ENCODE data around the gene JPH2. TPM values are rescaled to one million over a fixed set of nuclear protein-coding genes. Genes with fewer than 3 reads are reported as not detected.
"Not testable (repeated sequence)": the region's sequence is repeated elsewhere in the genome, so short reads cannot be mapped to it uniquely, and the experiment has no call there.

JPH2 gene
- total and polyA plus RNA-seq, 3 experiments from 2014 or later: not detected

- H3K9me3 ChIP-seq (ENCODE audit: low read length): no peaks in the 10 kb centered on the region
- POLR2A ChIA-PET: no interaction called here
- CTCF ChIA-PET: no interaction called here
- Mint-ChIP-seq H3K27me3 (peaks cover 8 to 14% of the 10 kb centered on the region in 2 donors), H3K9me3 (no peaks in the 10 kb centered on the region), H3K4me3 (no peak overlapping the region), H3K27ac (peak overlapping the region in 2 of 8 donors; percentile 5 to 32), H3K4me1 (peaks cover 1 to 3% (median 2%) of the 10 kb centered on the region in 3 donors), H3K36me3 (peaks cover 10 to 29% (median 10%) of the 10 kb centered on the region in 3 donors)
- no peak for DNase-seq
- H3K27me3 ChIP-seq (ENCODE audit: insufficient read depth, low read length, poor library complexity, severe bottlenecking): no peaks in the 10 kb centered on the region
- peaks cover 1% of the 10 kb centered on the region for H3K4me1 ChIP-seq (ENCODE audit: insufficient read depth, low read length)
- H3K4me3 ChIP-seq (ENCODE audit: low read length): no peak overlapping the region
- no peak overlapping the region for H3K27ac ChIP-seq (ENCODE audit: low read depth, low read length)
- H3K36me3 ChIP-seq (ENCODE audit: insufficient read depth, low read length): peaks cover 22% of the 10 kb centered on the region
These were observed 6.8 kb upstream of the JPH2 start for GRCh38 chr20:44193801-44194200.

- H3K27ac Mint-ChIP-seq; H3K9me3 Mint-ChIP-seq; H3K4me1 ChIP-seq (ENCODE audit: insufficient read depth, low read length); CTCF ChIA-PET; H3K4me1 Mint-ChIP-seq; DNase-seq; POLR2A ChIA-PET; H3K4me3 ChIP-seq (ENCODE audit: low read length); H3K27ac ChIP-seq (ENCODE audit: low read depth, low read length); H3K4me3 Mint-ChIP-seq; H3K36me3 ChIP-seq (ENCODE audit: insufficient read depth, low read length); H3K9me3 ChIP-seq (ENCODE audit: low read length): not testable (repeated sequence)
- H3K36me3 Mint-ChIP-seq: peaks cover 0 to 13% (median 0%) of the 10 kb centered on the region in 3 donors
- peaks cover 16% of the 10 kb centered on the region for H3K27me3 ChIP-seq (ENCODE audit: insufficient read depth, low read length, poor library complexity, severe bottlenecking)
- peaks cover 20 to 31% of the 10 kb centered on the region in 2 donors for H3K27me3 Mint-ChIP-seq
These were observed 4.7 kb upstream of the JPH2 start for GRCh38 chr20:44191640-44192039.

GRCh38 chr20:44190197-44190852 lies 3.3 kb upstream of the JPH2 start:
- H3K27me3 ChIP-seq (ENCODE audit: insufficient read depth, low read length, poor library complexity, severe bottlenecking): peaks cover 27% of the 10 kb centered on the region
- H3K9me3 Mint-ChIP-seq; H3K4me3 ChIP-seq (ENCODE audit: low read length); POLR2A ChIA-PET; H3K27ac ChIP-seq (ENCODE audit: low read depth, low read length); H3K4me3 Mint-ChIP-seq; H3K36me3 Mint-ChIP-seq; H3K36me3 ChIP-seq (ENCODE audit: insufficient read depth, low read length); H3K27ac Mint-ChIP-seq; H3K9me3 ChIP-seq (ENCODE audit: low read length); H3K4me1 Mint-ChIP-seq; H3K4me1 ChIP-seq (ENCODE audit: insufficient read depth, low read length): not testable (repeated sequence)
- H3K27me3 Mint-ChIP-seq: peaks cover 26 to 44% of the 10 kb centered on the region in 2 donors
- DNase-seq: peak in 4 of 5 donors; percentile 11 to 55 (median 36)
- CTCF ChIA-PET: interaction anchor here (0.7 to 2.2 kb wide), 14 partner anchors 9 to 440 kb away, joined by 3 to 24 read pairs (median 4); partner anchors contain the start of genes FITM2 and OSER1

GRCh38 chr20:44188752-44189151 lies 1.8 kb upstream of the JPH2 start:
- Mint-ChIP-seq H3K27ac (no peak overlapping the region), H3K27me3 (peaks cover 30 to 55% of the 10 kb centered on the region in 2 donors), H3K36me3 (no peaks in the 10 kb centered on the region), H3K4me3 (no peak overlapping the region), H3K4me1 (peaks cover 0 to 10% (median 4%) of the 10 kb centered on the region in 3 donors), H3K9me3 (no peaks in the 10 kb centered on the region)
- no peaks in the 10 kb centered on the region for H3K36me3 ChIP-seq (ENCODE audit: insufficient read depth, low read length)
- no peak overlapping the region for H3K4me3 ChIP-seq (ENCODE audit: low read length)
- H3K27me3 ChIP-seq (ENCODE audit: insufficient read depth, low read length, poor library complexity, severe bottlenecking): peaks cover 27% of the 10 kb centered on the region
- DNase-seq: no peak
- no peak overlapping the region for H3K27ac ChIP-seq (ENCODE audit: low read depth, low read length)
- H3K9me3 ChIP-seq (ENCODE audit: low read length): no peaks in the 10 kb centered on the region
- POLR2A ChIA-PET: no interaction called here
- CTCF ChIA-PET: interaction anchor here (1.9 to 2.2 kb wide), 2 partner anchors 9 to 71 kb away, joined by 14 to 24 read pairs; no protein-coding TSS in a partner anchor
- peaks cover 5% of the 10 kb centered on the region for H3K4me1 ChIP-seq (ENCODE audit: insufficient read depth, low read length)

- no peaks in the 10 kb centered on the region for H3K9me3 ChIP-seq (ENCODE audit: low read length)
- H3K36me3 ChIP-seq (ENCODE audit: insufficient read depth, low read length): no peaks in the 10 kb centered on the region
- CTCF ChIA-PET: interaction anchor here (2.2 kb wide), 1 partner anchor 8 kb away, joined by 24 read pairs; no protein-coding TSS in a partner anchor
- peaks cover 31 to 62% of the 10 kb centered on the region in 2 donors for H3K27me3 Mint-ChIP-seq
- no peak overlapping the region for H3K4me3 Mint-ChIP-seq
- H3K4me1 Mint-ChIP-seq: peaks cover 0 to 10% (median 4%) of the 10 kb centered on the region in 3 donors
- H3K4me3 ChIP-seq (ENCODE audit: low read length): no peak overlapping the region
- no peak overlapping the region for H3K27ac Mint-ChIP-seq
- POLR2A ChIA-PET: no interaction called here
- no peak for DNase-seq
- H3K27ac ChIP-seq (ENCODE audit: low read depth, low read length): no peak overlapping the region
- H3K27me3 ChIP-seq (ENCODE audit: insufficient read depth, low read length, poor library complexity, severe bottlenecking): peaks cover 28% of the 10 kb centered on the region
- H3K9me3 Mint-ChIP-seq: no peaks in the 10 kb centered on the region
- H3K4me1 ChIP-seq (ENCODE audit: insufficient read depth, low read length): peaks cover 5% of the 10 kb centered on the region
- no peaks in the 10 kb centered on the region for H3K36me3 Mint-ChIP-seq
These were observed 1.1 kb upstream of the JPH2 start for GRCh38 chr20:44187772-44188709.

- Mint-ChIP-seq H3K27ac (no peak overlapping the region), H3K36me3 (no peaks in the 10 kb centered on the region), H3K4me3 (peak overlapping the region in 1 of 7 donors; percentile 32), H3K9me3 (no peaks in the 10 kb centered on the region), H3K27me3 (peaks cover 40 to 69% of the 10 kb centered on the region in 2 donors), H3K4me1 (peaks cover 0 to 10% (median 4%) of the 10 kb centered on the region in 3 donors)
- Histone ChIP-seq H3K4me3 (ENCODE audit: low read length) (no peak overlapping the region), H3K9me3 (ENCODE audit: low read length) (no peaks in the 10 kb centered on the region), H3K36me3 (ENCODE audit: insufficient read depth, low read length) (no peaks in the 10 kb centered on the region), H3K27ac (ENCODE audit: low read depth, low read length) (no peak overlapping the region), H3K27me3 (ENCODE audit: insufficient read depth, low read length, poor library complexity, severe bottlenecking) (peaks cover 31% of the 10 kb centered on the region), H3K4me1 (ENCODE audit: insufficient read depth, low read length) (peaks cover 5% of the 10 kb centered on the region)
- CTCF ChIA-PET: no interaction called here
- POLR2A ChIA-PET: no interaction called here
- no peak for DNase-seq
These were observed 324 bp downstream of the JPH2 start for GRCh38 chr20:44186674-44187053.

GRCh38 chr20:44186201-44186600 lies 787 bp downstream of the JPH2 start:
- no peak overlapping the region for H3K27ac ChIP-seq (ENCODE audit: low read depth, low read length)
- no peak for DNase-seq
- no peaks in the 10 kb centered on the region for H3K36me3 ChIP-seq (ENCODE audit: insufficient read depth, low read length)
- peaks cover 5% of the 10 kb centered on the region for H3K4me1 ChIP-seq (ENCODE audit: insufficient read depth, low read length)
- peaks cover 31% of the 10 kb centered on the region for H3K27me3 ChIP-seq (ENCODE audit: insufficient read depth, low read length, poor library complexity, severe bottlenecking)
- no peaks in the 10 kb centered on the region for H3K36me3 Mint-ChIP-seq
- H3K9me3 Mint-ChIP-seq: no peaks in the 10 kb centered on the region
- peaks cover 40 to 69% of the 10 kb centered on the region in 2 donors for H3K27me3 Mint-ChIP-seq
- H3K27ac Mint-ChIP-seq: no peak overlapping the region
- no peak overlapping the region for H3K4me3 ChIP-seq (ENCODE audit: low read length)
- CTCF ChIA-PET: no interaction called here
- POLR2A ChIA-PET: no interaction called here
- H3K9me3 ChIP-seq (ENCODE audit: low read length): no peaks in the 10 kb centered on the region
- peaks cover 0 to 10% (median 4%) of the 10 kb centered on the region in 3 donors for H3K4me1 Mint-ChIP-seq
- no peak overlapping the region for H3K4me3 Mint-ChIP-seq

- H3K27ac ChIP-seq (ENCODE audit: low read depth, low read length): no peak overlapping the region
These were observed 1.4 kb downstream of the JPH2 start for GRCh38 chr20:44185574-44185973.

More at GRCh38 chr20:44185574-44185973, 1.4 kb downstream of the JPH2 start:
- Histone ChIP-seq H3K4me1 (ENCODE audit: insufficient read depth, low read length) (peaks cover 5% of the 10 kb centered on the region), H3K9me3 (ENCODE audit: low read length) (no peaks in the 10 kb centered on the region), H3K4me3 (ENCODE audit: low read length) (no peak overlapping the region), H3K27me3 (ENCODE audit: insufficient read depth, low read length, poor library complexity, severe bottlenecking) (peaks cover 31% of the 10 kb centered on the region), H3K36me3 (ENCODE audit: insufficient read depth, low read length) (no peaks in the 10 kb centered on the region)
- Mint-ChIP-seq H3K27ac (no peak overlapping the region), H3K27me3 (peaks cover 42 to 71% of the 10 kb centered on the region in 2 donors), H3K9me3 (no peaks in the 10 kb centered on the region), H3K4me3 (no peak overlapping the region), H3K4me1 (peaks cover 0 to 10% (median 4%) of the 10 kb centered on the region in 3 donors), H3K36me3 (no peaks in the 10 kb centered on the region)
- POLR2A ChIA-PET: no interaction called here
- CTCF ChIA-PET: interaction anchor here (1.3 to 1.6 kb wide), 2 partner anchors 17 to 125 kb away, joined by 3 read pairs; partner anchors contain the start of gene FITM2
- DNase-seq: no peak

Measured in CD8-positive, alpha-beta memory T cell (primary cell).